ENCODE measurements around the gene DNMT3B. TPM values are rescaled to one million over a fixed set of nuclear protein-coding genes. Genes with fewer than 3 reads are reported as not detected.

Gene DNMT3B
- total and polyA plus RNA-seq, 9 of the 15 experiments (the other 6 are each of a cell fraction or from before 2014, with no cell fraction given): 9.3 to 74.8 (median 49.1) TPM

DNA sequence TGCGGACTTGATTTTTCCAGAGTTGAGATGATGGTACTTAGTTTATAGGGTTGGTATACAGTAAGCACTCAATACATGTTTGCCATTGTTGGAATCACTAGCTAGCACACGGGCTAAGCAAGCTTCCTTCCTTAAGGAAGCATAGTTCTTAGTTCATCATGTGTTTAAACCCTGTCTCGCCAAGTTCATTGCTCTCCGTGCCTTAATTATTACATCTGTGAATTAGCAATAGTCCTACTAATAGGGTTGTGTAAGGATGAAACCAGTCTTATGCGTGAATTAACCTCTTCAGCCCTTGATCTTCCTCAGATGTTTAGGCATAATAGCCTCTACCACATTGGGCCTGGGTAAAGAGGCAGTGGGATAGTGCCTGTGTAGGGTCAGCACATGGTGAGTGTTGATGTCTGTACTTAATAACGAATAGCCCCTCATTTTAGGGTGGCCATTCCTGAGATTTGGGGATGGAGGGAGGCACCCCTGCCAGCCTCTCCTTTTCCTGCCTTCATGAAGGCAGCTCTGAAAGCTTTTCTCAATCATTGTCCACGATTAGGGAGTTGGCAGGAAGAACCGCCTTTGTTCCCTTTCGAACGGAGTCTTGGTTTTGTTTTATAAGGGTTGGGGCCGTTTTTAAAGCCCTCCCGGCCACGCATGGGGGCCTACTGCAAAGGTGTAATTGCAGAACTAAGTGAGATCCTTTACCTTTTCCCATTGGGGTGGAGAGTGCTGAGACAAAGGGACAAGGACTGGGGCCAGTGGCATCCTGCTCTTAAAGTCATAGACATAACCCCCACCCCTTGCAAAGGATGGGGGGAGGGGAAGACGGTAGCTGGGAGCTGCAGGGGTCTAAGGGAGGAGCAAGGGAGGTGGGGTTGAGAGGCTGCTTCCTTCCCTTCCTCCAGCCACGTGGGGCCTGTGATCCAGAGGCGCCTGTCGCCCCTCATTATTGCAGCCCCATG, 2.1 kb downstream of the DNMT3B start (continued):
- TF ChIP-seq RREB1 (CRISPR knock-in tag; IDR thresholded peaks at IDR 0.05) (no peak), U2AF2 (optimal IDR thresholded peaks at IDR 0.05; ENCODE audit: low read depth, low read length) (no peak), MIER1 (IDR thresholded peaks at IDR 0.05; ENCODE audit: low read depth) (no peak), CBX3 (IDR thresholded peaks at IDR 0.05; ENCODE audit: borderline replicate concordance in 1 of 2, low read length in 2 of 2) (no peak), ZNF318 (IDR thresholded peaks at IDR 0.05; ENCODE audit: borderline replicate concordance in 1 of 2, low read depth in 1 of 2) (no peak), LEF1 (IDR thresholded peaks at IDR 0.05) (no peak), NONO (IDR thresholded peaks at IDR 0.05; ENCODE audit: low read depth in 2 of 2, low read length in 1 of 2) (no peak), ZNF354B (CRISPR knock-in tag; IDR thresholded peaks at IDR 0.05) (no peak), MAZ (CRISPR knock-in tag; conservative IDR thresholded peaks at IDR 0.05 in 1 of 2, IDR thresholded peaks at IDR 0.05 in 1 of 2) (peak in 1 of 2 experiments; percentile 77; a peak in 2 of 4 replicates)
- TF ChIP-seq, protein P1, sequence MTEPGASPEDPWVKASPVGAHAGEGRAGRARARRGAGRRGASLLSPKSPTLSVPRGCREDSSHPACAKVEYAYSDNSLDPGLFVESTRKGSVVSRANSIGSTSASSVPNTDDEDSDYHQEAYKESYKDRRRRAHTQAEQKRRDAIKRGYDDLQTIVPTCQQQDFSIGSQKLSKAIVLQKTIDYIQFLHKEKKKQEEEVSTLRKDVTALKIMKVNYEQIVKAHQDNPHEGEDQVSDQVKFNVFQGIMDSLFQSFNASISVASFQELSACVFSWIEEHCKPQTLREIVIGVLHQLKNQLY (CRISPR knock-in tag; conservative IDR thresholded peaks at IDR 0.05): no peak

All from K562 (cell line).